CD4-positive, alpha-beta T cell treated with Interleukin-15 for 4 hours (primary cell): Measurements from ENCODE around the gene MESP2.

ENCODE experiments used
- DNase-seq: peaks from one replicate; pipeline ENCODE4 v3.0.0-alpha.2; 2020; ENCODE audit warnings: low spot score

The MESP2 gene

DNA sequence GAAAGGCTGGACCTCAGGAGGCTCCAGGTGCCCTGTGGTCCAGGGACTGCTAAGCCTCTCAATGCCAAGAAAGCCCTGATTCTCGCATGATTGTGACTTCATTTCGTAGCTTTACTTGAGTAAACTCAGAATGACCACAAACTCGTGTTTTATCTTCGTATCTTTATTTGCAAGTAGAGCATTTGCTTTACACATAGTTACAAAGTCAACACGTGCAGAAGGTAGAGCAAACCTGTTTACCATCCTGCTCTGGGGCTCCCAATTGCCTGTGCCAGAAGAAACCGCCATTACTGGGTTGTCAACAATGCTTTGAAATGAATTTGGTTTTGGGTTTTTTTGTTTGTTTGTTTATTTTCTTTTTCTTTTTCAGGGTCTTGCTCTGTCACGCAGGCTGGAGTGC lies 19.2 kb upstream of the MESP2 start:
- DNase-seq, result no peak

GRCh38 chr15:89758283-89758682 lies 17.8 kb upstream of the MESP2 start:
- no peak for DNase-seq

DNA sequence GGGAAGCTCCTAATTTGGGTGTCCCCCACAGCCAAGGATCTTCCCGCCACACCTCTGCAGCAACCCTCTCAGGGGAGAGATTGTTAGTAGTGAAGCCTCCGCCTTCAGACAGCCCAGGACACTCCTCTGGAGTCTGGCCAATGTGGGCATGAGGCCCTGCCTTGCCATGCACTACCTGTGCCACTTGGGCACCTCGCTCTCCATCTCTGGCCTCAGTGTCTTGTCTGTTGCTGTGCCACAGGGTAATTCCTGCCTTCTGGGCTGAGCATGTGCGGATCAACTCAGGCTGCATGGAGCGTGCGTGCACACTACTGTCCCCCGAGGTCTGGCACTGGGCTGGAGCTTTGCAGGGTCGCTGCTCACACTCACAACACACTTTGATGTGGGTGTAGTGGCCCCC lies 17.2 kb upstream of the MESP2 start:
- DNase-seq, result no peak

DNA sequence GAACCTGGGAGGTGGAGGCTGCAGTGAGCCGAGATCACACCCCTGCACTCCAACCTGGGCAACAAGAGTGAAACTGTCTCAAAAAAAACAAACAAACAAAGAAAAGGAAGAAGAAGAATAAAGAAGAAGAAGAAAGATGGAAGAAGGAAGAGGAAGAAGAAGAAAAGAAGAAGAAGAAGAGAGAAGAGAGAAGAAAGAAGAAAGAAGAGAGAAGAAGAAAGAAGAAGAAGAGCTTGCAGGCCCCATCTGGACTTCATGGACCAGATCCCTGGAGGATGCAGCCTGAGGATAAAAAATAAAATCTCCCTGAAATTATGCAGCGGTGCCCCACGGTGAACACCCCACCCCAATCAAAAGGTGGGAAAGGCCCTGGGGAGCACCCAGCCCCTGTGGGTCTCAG lies 16.3 kb upstream of the MESP2 start:
- DNase-seq, result no peak

- DNase-seq, result peak; percentile 61
Observed at GRCh38 chr15:89760303-89761008, 15.7 kb upstream of the MESP2 start.

GRCh38 chr15:89761009-89761831 lies 14.9 kb upstream of the MESP2 start:
- no peak for DNase-seq

DNA sequence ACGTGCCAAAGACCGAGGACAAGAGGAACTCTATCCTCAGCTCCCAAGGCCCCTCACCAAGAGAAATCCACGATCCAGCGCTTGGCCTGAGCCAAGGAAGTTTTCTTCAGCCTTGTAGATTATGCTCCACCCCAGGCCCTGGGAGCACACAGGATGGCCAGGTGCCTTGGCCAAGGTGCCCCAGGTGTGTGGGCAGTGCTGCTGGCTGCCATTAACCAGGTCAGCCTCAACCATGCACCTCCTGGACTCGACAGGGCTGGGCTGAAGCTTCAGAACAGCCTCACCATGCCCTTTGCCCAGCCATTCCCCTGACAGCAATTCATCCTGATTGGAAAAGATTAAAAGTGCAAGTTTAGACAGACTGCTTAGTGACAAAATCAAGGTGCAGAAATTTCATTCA lies 14.2 kb upstream of the MESP2 start:
- DNase-seq, result no peak

DNA sequence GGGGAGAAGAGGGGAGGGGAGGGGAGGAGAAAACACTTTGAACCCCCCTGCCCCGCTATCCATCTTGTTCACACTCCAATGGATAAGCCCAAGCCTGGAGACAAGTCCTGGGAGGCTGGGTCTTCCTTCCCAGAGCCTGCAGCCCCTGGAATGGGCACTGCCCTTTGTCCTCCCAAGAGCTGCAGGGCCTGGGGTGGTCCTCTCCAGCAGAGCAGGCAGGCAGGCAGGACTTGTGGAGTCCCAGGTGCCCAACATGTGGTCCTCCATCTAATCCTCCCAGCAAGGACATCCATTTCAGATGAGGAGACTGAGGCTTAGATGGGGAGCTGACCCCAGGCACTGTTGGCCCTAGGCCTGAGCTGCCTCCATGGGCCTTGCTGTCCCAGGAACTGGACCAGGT lies 10.4 kb upstream of the MESP2 start:
- no peak for DNase-seq

DNA sequence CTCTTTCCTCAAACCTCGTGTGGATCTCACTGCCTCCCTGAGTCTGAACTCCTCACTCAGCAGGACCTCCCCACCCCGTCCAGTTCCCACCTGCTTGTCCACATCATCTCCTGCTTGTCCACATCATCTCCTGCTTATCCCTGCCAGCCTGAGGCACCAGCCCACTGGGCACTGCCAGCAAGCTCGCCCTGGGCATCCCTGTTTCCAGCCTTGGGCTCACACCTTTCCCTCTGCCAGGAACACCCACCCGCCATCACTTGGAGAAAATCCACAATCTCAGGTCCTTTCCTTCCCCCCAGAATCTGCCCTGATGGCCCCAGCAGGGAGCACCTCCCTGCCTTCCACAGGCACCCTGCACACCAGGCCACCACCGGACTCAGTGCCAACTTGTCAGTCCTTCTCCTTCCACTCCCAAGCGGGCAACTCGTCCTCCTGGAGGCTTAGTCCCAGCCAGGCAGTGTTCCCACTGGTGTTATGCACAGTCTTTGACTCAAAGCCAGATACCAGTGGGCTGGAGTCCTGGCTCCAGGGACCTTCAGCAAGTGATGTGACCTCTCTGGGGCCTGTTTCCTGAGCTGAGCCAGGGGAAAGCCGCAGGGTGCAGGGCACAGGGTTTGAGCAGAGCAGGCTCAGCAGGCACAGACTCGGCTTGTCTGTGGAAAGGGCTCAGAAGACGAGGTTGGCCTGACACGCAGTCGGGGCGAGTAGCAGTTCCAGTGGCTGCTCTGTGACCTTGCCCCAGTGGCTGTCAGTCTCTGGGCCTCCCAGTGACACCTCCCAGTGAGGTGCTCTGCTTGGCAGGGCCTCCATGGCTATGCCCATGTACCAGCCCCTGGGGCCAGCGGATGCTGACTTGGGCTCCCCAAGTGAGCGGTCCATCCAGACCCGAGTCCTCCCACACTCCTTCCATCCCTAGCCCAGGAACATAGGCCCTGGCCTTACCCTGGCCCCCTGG lies 9.5 kb upstream of the MESP2 start:
- no peak for DNase-seq

DNA sequence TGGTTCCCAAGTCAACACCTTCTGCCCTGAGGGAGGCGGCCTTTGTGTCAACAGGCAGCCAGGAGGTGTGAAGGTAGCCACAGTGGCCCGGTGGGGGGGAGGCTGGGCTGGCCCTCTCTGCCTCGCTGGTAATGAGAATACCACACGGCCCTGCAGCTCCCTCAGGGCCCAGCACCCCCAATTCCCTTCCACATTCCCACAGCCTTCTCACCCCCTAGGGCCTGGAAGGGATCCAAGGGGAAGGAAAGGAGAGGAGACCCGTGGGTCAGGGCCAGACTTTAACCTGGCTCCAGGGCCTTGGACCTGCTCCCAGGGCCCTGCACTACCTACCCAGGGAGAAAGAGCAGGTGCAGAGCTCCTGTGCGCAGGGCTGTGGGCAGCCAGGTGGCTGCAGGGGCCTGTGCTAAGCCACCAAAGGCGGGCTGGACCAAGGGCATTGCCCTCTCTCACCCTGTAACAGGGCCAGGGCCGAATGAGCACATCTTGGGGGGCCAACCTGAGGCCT lies 8.7 kb upstream of the MESP2 start:
- DNase-seq, result no peak

- DNase-seq, result no peak
Observed at GRCh38 chr15:89768071-89768500, 8.0 kb upstream of the MESP2 start.

GRCh38 chr15:89769366-89769765 lies 6.8 kb upstream of the MESP2 start:
- DNase-seq, result no peak

DNA sequence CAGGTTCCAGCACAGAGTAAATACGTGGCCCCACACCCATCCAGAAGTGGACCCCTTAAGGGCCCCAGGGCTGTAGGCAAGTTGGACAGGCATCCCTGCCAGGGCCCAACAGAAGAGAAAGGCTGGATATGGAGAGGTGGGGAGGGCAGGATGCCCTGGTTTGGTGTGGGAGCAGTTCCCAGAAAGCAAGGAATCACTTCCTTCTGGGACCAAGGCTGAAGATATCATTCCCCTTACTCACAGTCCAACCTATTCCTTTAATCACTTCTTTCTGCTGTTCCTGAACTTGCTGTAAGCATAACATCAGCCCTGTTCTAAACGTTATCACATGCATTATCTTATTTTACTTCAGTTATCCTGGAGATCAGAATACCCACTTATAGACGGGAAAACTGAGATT lies 6.1 kb upstream of the MESP2 start:
- no peak for DNase-seq

DNA sequence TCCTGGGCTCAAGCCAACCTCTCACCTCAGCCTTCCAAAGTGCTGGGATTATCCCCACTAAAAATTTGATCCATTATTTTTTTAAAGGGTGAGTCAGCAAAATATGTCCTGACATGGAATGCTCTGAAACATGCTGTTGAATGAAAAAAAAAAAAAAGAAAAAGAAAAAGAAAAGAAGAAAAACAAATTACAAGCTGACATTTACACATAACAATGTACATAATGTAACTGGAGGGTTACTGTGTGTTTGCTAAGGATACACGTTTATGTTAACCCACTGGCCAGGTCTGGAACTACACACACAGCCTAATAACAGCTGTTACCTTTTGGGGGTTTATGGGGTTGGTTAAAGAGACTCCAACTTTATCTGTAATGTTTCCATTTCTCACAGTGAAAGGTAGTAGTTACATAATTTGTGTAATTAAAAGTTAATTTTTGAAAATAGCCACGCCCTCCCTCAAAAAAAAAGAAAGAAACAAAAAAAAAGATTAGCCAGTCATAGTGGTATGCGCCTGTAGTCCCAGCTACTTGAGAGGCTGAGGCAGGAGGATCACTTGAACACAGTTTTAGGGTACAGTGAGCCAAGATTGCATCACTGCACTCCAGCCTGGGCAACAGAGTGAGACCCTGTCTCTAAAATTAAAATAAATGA lies 3.1 kb upstream of the MESP2 start:
- DNase-seq, result no peak

GRCh38 chr15:89774492-89774891 lies 1.6 kb upstream of the MESP2 start:
- no peak for DNase-seq

- DNase-seq, result no peak
Observed at GRCh38 chr15:89775815-89776214, 317 bp upstream of the MESP2 start.

GRCh38 chr15:89777073-89777751 lies 1.1 kb downstream of the MESP2 start:
- DNase-seq, result no peak

GRCh38 chr15:89777782-89778380 lies 1.7 kb downstream of the MESP2 start:
- DNase-seq, result no peak

- no peak for DNase-seq
Observed at GRCh38 chr15:89778861-89779260, 2.7 kb downstream of the MESP2 start.

- no peak for DNase-seq
Observed at GRCh38 chr15:89780601-89781000, 4.5 kb downstream of the MESP2 start.

DNA sequence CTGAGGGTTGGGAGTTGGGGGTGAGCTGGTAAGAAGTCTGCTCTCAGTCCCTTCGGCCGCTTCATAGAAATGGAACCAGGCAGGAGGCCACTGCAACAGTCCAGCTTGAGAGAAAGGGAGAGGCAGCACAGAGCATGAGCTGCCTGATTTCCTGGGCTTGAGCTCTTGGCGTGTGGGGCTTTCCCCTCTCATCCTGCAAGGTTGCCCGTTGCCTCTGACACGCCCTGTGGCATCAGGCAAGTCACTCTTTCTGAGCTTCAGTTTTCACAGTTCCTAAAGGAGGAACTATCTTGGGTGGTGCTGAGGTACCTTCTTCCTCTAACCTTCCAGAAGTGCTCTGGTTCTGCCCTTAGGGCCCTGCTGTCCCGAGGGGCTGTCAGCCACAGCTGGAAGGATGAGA lies 4.9 kb downstream of the MESP2 start:
- peak; percentile 8 for DNase-seq
